IPS DF 19.7 (cell line): ENCODE measurements around the gene RRBP1.
"Not testable (repeated sequence)": the region's sequence is repeated elsewhere in the genome, so short reads cannot be mapped to it uniquely, and the experiment has no call there.

ENCODE experiments used
- DNase-seq: peaks from one replicate; pipeline ENCODE4 v3.0.0-alpha.2; 2013; ENCODE audit warnings: low read depth, low spot score

Gene RRBP1

DNA sequence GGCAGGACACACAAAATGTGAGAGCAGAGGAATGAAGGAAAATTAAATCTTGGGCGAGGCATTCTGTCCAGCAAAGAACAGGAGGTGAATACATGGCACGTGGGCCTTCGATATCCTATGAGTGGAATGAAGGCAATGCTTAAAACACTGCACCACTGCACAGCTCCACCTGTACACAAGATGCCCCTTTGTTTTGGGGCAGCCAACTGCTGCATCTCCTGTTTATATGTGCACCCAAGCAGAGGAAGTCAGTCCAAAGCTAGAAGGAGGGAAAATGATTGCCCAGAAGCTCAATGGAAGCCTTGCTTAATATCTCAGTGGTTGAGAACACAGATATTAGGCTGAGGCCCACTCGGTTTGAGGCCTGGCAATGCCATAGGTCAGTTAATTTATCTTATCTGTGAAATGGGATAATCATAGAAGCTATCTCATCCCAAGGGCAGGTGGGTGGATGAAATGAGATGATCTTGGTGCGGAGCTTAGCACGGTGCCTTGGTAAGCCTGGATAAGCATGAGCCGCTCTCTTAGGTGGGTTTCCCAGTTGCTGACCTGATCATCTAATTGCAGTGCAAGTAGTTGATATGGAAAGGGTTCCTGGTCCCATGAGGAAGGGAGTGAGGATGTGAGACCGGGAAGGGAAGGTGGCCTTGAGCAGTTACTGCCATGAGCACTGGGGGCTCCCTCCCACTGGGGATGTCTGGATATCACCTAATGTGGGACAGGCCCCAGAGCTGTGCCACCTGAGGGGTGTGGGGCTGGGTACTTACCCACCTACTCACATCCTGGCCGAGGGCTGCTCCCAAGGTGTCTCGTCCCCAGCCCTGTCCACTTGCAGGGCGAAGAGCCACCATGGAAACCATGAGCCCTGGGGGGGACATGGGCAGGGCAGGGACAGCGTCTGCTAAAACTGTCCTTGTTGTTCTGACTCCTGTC, 27.6 kb upstream of the RRBP1 start:
- no peak for DNase-seq

DNA sequence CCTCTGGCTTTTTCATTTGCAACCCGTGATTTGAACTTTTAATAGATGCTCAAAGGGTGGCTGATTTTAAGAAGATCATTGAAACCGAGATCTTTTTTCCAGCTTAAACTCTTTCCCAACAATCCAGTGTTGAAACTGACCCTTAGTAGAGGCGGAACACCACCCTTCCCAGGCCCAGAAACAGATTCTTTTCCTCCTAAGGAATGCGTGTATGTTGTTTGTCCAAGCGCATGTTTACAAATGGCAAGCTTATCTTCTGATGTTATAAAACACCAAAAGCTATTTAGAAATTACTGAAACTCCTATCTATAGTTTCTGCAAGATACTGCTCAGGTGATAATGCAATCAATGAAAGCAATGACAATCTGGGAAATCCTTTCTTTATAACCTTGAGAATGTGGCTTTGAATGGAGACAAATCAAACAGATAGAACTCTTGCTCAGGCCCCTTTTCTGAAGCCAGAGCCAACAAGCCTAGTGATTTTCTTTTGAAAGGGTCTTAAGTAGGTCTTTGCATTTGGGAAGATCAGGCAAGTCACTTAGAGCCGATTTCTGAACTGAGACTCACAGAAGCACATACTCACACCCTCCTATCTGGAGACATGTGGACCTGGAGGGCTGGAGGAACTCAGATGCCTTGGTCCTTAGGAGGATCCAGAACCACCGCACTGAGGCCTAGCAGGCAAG, 26.8 kb upstream of the RRBP1 start:
- no peak for DNase-seq

DNA sequence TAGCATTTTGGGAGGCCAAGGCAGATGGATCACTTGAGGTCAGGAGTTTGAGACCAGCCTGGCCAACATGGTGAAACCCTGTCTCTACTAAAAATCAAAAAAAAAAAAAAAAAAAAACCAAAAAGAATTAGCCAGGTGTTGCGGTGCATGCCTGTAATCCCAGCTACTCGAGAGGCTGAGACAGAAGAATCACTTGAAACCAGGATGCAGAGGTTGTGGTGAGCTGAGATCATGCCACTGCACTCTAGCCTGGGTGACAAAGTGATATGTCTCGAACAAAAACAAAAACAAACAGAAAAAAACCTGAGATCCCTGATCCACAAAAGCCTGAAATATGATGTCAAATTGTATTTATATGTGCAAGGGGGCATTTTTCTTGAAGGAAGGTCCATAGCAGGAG, 25.9 kb upstream of the RRBP1 start:
- DNase-seq: not testable (repeated sequence)

DNA sequence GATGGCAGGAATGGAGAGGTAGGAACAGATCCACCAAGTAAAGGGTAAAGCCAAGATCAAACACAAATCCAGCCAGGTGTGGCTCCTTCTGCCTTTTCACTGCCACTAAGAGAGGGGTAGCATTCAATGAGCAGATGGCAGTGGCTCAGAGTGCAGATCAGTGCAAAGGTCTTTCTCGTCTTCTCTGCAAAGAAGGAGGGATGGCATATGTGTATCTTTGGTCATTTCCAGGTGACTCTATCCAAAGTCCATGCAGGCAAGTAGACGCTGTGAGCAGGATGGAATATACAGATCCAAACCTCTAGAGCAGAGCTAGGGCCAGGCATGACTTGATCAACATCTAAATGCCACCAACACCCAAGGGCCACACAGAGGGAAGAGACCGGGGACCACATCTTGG, 24.6 kb upstream of the RRBP1 start:
- no peak for DNase-seq

DNA sequence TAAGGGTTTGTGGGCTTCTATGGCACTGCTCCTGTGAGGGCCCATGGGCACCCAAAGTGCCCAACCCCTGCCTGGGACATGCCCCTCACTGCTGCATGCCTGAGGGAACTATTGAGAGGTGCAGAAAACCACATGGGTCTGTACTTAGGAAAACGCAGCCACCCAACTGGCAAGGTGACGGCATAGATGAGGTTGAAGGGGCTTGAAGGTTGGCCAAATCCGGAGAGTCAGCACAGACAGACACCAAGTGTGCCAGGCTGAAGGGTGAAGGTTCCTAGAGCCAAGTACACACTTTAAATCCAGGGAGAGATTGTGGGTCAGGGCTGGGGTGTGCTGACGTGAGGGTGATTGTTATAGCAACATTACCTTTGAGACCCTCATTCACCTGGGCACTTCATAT, 23.9 kb upstream of the RRBP1 start:
- no peak for DNase-seq

DNA sequence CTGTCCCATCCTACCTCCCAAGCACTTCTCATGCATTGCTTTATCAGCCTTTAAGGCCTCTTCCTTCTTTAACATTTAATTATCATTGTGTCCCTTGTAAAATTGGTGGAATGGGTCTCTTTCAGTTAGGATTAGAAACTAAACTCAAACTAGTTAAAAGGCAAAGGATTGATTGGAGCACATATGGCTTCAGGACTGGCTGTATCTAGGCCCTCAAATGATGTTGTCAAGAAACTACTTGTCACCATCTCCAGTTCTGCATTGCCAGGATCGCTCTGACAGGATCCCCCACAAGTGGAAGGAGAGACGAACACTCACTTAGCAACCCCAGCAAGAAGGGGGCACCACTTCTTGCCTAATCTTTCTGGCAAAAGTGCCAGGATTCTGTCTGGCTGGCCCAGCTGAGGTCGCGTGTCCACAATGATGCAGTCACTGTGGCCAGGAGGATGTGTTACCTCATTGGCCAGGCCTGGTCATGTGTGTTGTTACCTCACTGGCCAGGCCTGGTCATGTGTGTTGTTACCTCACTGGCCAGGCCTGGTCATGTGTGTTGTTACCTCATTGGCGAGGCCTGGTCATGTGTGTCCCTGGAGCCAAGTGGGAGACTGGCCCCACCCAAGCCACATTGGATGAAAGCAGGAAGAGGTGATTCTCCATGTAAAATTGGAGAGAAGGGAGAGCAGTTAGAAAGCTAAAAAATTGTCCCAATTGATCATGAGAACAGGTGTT, 22.7 kb upstream of the RRBP1 start:
- DNase-seq: no peak

DNA sequence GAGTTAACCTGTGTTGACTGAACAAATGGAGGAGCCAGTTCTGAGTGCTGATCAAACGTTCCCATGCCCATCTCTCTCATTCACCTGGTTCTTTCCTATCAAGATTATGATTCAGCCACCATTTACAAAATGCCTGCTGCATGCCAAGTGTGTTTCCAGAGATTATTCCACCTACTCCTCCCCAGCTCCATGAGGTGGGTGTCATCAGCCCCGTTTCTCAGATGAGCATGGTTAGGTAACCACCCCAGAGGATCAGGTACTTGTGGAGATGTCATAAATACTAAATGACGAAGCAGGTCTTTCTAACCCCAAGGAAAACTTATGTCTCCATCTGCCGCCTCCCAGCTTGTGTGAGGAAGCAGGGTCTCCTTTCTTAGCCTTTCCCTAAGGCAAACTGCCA, 19.8 kb upstream of the RRBP1 start:
- no peak for DNase-seq

DNA sequence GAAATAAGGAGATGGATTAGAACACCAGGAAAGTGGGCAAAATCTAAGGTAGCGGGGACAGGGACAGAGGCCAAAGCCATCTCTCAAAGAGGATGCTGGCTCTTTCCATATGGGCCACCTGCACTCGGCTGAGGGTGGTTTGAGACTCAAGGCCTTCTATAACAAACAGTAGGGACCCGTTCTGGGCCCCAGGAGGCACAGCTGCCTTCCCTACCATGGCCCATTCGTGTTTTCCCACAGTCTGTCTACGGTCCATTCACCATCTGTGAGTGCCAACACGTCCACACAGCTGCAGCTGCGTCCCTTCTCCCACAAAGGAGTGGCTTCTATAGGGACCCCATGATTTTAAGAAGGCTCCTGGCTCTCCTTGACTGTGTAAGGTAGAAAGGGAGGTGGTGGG, 18.6 kb upstream of the RRBP1 start:
- no peak for DNase-seq

DNA sequence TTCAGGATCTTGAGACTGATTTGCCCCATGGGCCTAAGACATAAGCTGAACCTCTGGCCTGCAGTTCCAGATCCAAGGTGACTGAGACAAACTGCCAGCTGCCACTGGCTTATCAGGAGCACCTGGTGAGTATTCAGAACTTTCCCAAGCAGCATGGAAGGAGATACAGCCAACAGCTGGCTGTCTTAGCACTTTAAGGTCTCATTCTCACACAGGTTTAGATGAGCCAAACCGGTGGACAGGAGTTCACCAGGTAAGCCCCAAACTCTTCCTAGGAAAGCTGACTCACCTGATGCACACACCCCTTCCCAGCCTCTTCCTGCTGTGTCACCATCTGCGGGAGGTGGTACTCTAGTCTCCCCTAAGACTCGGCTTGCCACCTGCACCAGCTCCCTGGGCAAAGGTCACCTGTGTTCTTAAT, 17.9 kb upstream of the RRBP1 start, which contains the start of gene BANF2:
TSS of gene BANF2 (plus strand) at position 36 of the 421 bp plus-strand sequence. CDS start 25,060 bp downstream, outside the sequence.
- DNase-seq: no peak

DNA sequence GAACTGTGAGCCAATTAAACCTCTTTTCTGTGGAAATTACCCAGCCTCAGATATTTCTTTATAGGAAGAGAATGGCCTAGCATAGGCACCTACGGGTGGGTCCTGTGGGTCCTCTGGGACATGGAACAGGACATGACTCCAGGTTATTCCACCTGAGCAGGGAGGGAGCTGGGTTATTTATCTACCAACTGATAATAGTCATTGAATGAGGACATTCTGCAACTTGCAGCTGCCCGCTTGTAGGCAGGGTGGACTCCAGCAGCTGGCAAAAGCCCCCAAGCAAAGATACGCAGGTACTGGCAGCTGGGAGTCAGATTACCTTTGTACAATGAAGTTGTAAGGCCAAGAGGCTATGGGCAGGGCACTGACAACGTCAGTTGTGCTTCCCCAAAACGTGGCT, 16.3 kb upstream of the RRBP1 start:
- no peak for DNase-seq

DNA sequence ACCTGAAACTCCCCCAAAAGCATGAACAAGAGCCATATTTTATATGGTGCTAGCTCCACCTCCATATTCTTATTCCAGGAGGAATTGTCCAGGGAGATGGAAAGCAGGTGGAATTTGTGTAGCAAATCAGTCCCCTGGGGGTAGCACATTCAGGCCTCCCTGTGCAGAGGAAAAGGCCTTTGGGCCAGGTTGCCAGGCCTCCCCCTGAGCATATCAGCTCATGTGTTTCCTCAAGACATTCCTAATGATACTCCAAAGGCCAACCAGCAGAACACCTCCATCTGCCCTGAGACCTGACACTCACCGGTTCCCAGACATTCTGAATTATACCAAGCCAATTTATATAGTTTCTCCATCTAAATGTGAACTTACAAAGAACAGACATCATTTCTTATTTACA, 15.1 kb upstream of the RRBP1 start:
- no peak for DNase-seq

DNA sequence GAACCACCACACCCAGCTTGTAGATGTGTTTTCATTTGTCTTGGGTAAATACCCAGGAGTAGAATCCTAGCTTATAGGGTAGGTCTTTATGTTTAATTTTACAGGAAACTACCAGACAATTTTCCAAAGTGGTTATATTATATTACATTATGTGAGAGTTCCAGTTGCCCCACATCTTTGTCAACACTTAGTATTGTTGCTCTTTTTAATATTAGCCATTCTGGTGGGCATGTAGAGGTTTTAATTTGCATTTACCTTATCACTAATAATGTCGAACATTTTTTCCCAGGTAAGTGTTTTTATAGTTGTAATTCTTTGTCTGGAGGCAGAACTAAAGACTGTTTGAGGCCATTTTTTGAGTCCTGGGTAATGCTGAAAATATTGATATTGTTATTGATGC, 14.2 kb upstream of the RRBP1 start:
- DNase-seq: no peak

DNA sequence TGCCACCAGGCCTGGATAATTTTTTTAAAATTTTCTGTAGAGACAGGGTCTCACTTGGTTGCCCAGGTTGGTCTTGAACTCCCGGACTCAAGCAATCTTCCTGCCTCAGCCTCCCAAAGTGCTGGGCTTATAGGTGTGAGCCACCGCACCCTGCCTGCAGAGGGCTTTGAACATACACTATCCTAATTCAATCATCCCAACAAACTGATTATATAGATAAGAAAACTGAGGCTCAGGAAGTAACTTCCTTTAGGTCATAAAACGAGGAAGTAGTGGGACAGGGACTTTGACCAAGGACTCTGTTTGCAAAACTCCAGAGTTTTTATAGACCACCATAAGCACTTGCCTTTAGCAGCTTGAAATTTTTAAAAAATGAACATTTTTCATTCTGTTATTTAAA, 12.7 kb upstream of the RRBP1 start:
- DNase-seq: no peak

DNA sequence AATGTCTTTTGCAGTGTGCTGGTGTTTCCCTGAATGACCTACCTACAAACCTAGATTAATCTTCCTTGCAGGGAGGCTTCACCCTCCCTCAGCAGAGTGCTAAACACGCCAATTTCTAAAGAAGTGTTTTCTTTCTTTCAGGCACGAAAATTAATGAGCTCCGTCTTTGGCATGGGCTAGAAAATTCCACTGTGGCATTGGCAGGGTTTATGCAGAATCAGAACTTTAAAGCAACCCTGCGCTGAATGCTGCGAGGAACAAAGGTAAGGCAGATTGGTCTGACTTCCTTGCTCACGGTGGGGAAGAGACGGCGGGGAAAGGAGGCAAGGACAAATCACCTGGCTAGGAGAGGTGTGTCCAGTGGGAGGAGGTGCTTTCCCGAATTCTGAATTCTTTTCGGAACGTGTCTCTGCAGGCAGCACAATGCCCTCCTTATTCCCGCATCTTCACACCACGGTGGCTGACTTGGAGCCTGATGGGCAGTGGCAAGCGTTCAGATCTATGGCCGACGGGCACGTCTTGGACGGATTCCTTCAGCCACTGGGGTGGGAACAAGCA, 11.5 kb upstream of the RRBP1 start:
- DNase-seq: no peak

DNA sequence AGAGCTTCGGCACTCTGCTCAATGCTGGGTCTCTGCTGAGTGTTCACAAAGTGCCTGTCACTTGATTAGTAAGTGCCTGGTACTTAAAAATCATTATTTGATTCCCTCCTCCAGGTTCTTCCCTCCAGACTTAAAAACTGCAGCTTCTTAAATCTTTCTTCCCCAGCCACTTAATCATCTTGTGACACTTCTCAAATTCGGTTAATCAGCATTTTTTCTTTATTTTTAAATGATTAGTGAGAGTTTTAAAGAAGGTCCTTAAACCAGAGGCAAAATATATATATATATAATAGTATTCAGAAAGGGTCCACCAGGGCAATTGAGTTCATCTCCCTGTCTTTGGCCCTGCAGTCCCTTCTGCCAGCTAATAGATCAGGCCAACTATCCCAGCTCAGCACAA, 9.7 kb upstream of the RRBP1 start:
- no peak for DNase-seq

DNA sequence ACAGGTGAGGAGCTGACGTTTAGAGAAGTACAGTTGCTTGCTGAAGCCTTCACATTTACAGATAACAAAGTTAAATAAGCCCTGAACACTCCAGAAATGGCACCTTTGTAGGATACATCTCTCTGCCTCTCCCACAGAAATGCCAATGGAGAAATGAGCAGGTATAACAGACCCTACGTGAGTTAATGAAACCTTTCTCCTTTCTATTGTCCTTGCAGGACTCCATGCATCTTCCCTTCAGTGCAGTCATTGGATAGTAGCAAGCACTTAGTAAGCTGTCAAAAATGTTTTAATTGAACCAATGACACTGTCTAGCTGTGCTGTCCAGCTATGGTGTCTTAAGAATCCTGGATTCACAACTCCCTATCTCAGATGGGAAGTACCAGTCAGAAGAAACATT, 8.1 kb upstream of the RRBP1 start:
- no peak for DNase-seq

DNA sequence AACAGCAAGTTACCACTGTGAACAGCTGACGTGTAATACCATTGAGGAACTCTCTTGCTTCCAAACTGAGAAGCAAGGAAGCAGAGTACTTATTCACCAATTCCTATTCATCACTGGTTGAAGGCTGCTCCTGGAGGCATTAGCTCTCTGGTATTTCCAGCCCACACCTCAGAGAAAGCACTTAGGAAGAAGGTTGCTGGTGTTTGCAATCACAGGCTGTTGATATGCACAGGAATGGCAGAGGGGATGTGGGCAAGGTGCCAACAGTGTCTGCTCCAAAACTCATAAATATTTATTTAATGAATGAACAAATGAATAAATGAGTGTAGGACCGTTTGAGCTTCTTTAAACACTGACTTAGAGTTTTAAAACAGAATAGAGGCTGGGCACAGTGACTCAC, 6.9 kb upstream of the RRBP1 start:
- no peak for DNase-seq

DNA sequence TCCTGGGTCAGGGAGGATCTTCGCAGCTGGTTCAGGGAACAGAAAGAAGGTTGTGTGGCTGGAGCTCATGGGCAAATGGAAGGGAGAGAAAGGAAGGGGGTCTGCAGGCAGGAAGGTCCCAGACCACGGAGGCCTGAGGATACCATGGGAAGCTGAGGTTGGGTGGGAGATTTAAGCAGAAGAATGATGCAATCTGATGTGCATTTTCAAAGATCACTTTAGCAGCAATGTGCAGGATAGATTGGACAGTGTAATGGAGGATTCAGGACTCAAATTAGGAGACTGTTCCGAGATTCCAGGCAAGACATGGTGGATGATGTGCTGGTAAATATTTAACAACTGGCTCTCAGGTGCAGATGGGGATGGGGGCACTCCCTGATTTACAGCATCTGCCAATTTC, 5.8 kb upstream of the RRBP1 start:
- DNase-seq: no peak

DNA sequence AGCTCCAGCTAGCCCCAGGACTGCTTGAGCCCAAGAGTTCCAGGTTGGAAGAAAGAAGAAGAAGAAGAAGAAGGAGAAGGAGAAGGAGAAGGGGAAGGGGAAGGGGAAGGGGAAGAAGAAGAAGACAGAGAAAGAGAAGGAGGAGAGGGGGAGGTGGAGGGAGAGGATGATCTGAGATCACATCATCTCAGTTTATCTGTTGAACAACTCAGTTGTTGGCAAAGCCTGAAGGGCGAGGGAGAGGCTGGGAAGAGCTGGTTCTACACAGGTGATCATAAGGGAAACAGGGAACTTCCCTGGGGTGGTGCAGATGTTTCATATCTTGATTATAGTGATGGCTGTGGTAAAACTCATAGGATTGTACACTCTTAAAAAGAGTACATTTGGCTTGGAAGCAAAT, 3.1 kb upstream of the RRBP1 start:
- no peak for DNase-seq

DNA sequence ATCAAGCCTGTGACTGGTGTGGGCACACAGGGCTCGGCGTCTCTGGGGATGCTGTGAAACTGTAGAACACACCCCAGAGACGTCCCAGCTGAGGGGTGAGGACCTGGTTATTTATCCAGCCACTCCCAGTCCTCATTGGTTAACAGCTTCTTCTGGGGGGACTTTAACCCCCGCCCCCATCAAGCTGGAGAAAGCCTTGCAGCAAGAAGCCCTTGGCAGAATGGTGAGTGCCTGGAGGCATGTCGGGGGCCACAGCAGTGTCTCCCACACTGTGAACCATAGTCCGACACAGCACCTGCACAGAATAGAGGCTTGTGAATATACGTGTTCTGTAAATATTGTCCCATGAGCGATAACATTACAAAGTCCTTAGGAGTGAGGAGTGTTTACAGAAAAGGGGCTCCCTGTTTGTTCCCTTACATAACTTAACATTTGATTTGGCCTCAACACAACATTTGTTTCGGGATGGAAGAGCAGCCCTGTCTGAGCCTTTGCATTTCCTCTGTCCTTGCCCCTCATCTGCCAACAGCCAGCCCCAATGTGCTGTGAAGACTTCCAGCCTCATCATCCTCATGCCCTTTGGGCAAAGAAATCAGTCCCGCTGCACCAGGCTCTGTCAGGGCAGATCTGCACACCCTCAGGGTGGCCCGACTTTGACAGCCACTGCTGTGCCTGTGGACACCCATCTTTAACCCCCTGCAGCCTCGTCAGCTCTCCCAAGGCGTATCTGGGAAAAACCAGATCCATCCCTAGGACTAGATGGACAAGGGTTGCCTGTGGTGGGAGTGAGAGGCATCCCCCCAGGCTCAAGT, 2.2 kb upstream of the RRBP1 start:
- no peak for DNase-seq
